Mucosa of gallbladder (tissue), 1 donor: ENCODE results near the gene TDRD1. TPM values are rescaled to one million over a fixed set of nuclear protein-coding genes. Genes with fewer than 3 reads are reported as not detected.

Experiments used
- total RNA-seq: library from RNA; stranded (reverse); gene quantifications from one replicate; pipeline ENCODE4 v1.2.1, GENCODE V29; 2021
- donor health status: DM: no; HTN: no; CAD: no.

The TDRD1 gene
- total RNA-seq, 1 donor from 2014 or later = 2.0 TPM

Other genes with a start within 250 kb of the TDRD1 start
- 1.7 TPM for gene ADRB1, start 135.5 kb upstream of the TDRD1 start, total RNA-seq
- 27.7 TPM for gene CCDC186, start 5.2 kb upstream of the TDRD1 start, total RNA-seq
- gene VWA2, start 59.9 kb downstream of the TDRD1 start, total RNA-seq = 0.75 TPM
- 6.3 TPM for gene AFAP1L2, start 225.1 kb downstream of the TDRD1 start, total RNA-seq